Nephron progenitor cell (in vitro differentiated cells): ENCODE data around the gene TSPAN32.

ENCODE experiments used
- DNase-seq: peaks from one replicate; pipeline ENCODE4 v3.0.0; 2021
- H3K27ac Mint-ChIP-seq: 2 replicates; pipeline ENCODE4 v1.8.0; 2021; ENCODE audit warnings: mild to moderate bottlenecking, moderate library complexity, mixed read lengths
- H3K27me3 Mint-ChIP-seq: 2 replicates; pipeline ENCODE4 v1.8.0; 2021; ENCODE audit warnings: mild to moderate bottlenecking, low read depth, mixed read lengths; ENCODE audit not compliant: poor library complexity
- H3K36me3 Mint-ChIP-seq: 2 replicates; pipeline ENCODE4 v1.8.0; 2021; ENCODE audit warnings: low read depth, mixed read lengths
- H3K4me1 Mint-ChIP-seq: 2 replicates; pipeline ENCODE4 v1.8.0; 2021; ENCODE audit warnings: mixed read lengths
- H3K4me3 Mint-ChIP-seq: 2 replicates; pipeline ENCODE4 v1.8.0; 2021; ENCODE audit warnings: mild to moderate bottlenecking, moderate library complexity, mixed read lengths
- H3K9me3 Mint-ChIP-seq: 2 replicates; pipeline ENCODE4 v1.8.0; 2021; ENCODE audit warnings: mild to moderate bottlenecking, moderate library complexity, mixed read lengths
- CTCF ChIP-seq: fragments of 200-600 bp; sonication (generic); IDR thresholded peaks from 2 replicates; pipeline ENCODE4 v1.5.0; 2021; ENCODE audit warnings: antibody characterized with exemption

TSPAN32 gene

GRCh38 chr11:2345050-2345449 lies 43.2 kb downstream of the TSPAN32 start:
- Mint-ChIP-seq H3K27ac (no peak overlapping the region), H3K9me3 (peaks cover 40% of the 10 kb centered on the region), H3K4me1 (no peaks in the 10 kb centered on the region), H3K27me3 (peaks cover 43% of the 10 kb centered on the region), H3K36me3 (no peaks in the 10 kb centered on the region), H3K4me3 (no peak overlapping the region)
- no peak for DNase-seq
- no peak for TF ChIP-seq CTCF

GRCh38 chr11:2346014-2346413 lies 44.2 kb downstream of the TSPAN32 start:
- no peak for TF ChIP-seq CTCF

GRCh38 chr11:2346586-2347307 lies 44.9 kb downstream of the TSPAN32 start:
- Mint-ChIP-seq H3K4me3 (no peak overlapping the region), H3K36me3 (no peaks in the 10 kb centered on the region), H3K27ac (no peak overlapping the region), H3K4me1 (no peaks in the 10 kb centered on the region), H3K27me3 (peaks cover 51% of the 10 kb centered on the region), H3K9me3 (peaks cover 48% of the 10 kb centered on the region)
- TF ChIP-seq CTCF = no peak
- no peak for DNase-seq

More at GRCh38 chr11:2346014-2346413, 44.2 kb downstream of the TSPAN32 start:
- Mint-ChIP-seq H3K36me3 (no peaks in the 10 kb centered on the region), H3K4me1 (no peaks in the 10 kb centered on the region), H3K9me3 (peaks cover 48% of the 10 kb centered on the region), H3K27ac (no peak overlapping the region), H3K27me3 (peaks cover 46% of the 10 kb centered on the region), H3K4me3 (no peak overlapping the region)
- DNase-seq = no peak

- Mint-ChIP-seq H3K4me3 (no peak overlapping the region), H3K9me3 (peaks cover 48% of the 10 kb centered on the region), H3K4me1 (no peaks in the 10 kb centered on the region), H3K27me3 (peaks cover 56% of the 10 kb centered on the region), H3K36me3 (no peaks in the 10 kb centered on the region), H3K27ac (no peak overlapping the region)
- no peak for DNase-seq
- TF ChIP-seq CTCF = no peak
Measured at GRCh38 chr11:2347308-2347830, 45.6 kb downstream of the TSPAN32 start.

- Mint-ChIP-seq H3K9me3 (peaks cover 52% of the 10 kb centered on the region), H3K27me3 (peaks cover 60% of the 10 kb centered on the region), H3K4me1 (no peaks in the 10 kb centered on the region), H3K4me3 (no peak overlapping the region), H3K27ac (no peak overlapping the region), H3K36me3 (no peaks in the 10 kb centered on the region)
- TF ChIP-seq CTCF = no peak
- no peak for DNase-seq
Measured at GRCh38 chr11:2348986-2349385, 47.2 kb downstream of the TSPAN32 start.

- H3K36me3 Mint-ChIP-seq = no peaks in the 10 kb centered on the region
- DNase-seq = no peak
- H3K27ac Mint-ChIP-seq = no peak overlapping the region
- peaks cover 49% of the 10 kb centered on the region for H3K9me3 Mint-ChIP-seq
- no peak for TF ChIP-seq CTCF
- no peaks in the 10 kb centered on the region for H3K4me1 Mint-ChIP-seq
- H3K4me3 Mint-ChIP-seq = no peak overlapping the region
- peaks cover 51% of the 10 kb centered on the region for H3K27me3 Mint-ChIP-seq
Measured at GRCh38 chr11:2351701-2352100, 49.9 kb downstream of the TSPAN32 start.
